NCI-H345 treated with DMSO at 0.1 percent for 48 hours (cell line): ENCODE data around the gene EXOC8.

ENCODE experiments used
- DNase-seq: peaks from one replicate; lab custom pipeline; 2025; ENCODE audit not compliant: unreplicated experiment; lab: John Stamatoyannopoulos, UW

EXOC8 gene, protein sequence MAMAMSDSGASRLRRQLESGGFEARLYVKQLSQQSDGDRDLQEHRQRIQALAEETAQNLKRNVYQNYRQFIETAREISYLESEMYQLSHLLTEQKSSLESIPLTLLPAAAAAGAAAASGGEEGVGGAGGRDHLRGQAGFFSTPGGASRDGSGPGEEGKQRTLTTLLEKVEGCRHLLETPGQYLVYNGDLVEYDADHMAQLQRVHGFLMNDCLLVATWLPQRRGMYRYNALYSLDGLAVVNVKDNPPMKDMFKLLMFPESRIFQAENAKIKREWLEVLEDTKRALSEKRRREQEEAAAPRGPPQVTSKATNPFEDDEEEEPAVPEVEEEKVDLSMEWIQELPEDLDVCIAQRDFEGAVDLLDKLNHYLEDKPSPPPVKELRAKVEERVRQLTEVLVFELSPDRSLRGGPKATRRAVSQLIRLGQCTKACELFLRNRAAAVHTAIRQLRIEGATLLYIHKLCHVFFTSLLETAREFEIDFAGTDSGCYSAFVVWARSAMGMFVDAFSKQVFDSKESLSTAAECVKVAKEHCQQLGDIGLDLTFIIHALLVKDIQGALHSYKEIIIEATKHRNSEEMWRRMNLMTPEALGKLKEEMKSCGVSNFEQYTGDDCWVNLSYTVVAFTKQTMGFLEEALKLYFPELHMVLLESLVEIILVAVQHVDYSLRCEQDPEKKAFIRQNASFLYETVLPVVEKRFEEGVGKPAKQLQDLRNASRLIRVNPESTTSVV

DNA sequence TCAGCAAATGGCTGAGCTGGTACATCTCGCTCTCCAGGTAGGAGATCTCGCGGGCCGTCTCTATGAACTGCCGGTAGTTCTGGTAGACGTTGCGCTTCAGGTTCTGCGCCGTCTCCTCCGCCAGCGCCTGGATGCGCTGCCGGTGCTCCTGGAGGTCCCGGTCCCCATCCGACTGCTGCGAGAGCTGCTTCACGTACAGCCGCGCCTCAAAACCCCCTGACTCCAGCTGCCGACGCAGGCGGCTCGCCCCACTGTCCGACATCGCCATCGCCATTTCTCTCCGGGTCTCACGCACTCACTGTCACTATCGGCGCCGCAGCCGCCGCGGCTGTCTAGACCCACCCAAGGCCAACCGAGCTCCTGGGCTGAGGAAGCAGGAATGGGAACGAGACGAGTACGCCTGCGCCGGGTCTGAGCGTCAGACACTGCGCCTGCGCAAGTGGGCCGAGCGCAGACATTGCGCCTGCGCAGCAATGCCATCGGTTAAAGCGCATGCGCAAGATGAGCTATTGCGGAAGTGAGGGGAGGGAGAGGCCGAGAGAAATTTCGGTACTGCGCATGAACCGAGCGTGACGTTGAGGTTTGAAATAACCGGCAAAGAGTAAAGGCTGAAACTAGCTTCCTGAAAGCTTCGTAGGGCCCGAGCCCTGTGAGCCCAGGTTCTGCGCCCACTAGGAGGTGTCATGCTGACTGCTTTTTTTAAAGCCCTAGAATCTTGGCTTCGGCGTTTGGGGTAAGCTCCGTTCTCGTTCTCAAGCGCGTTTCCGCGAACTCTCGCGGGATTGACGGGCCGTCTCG, at the start of gene EXOC8:
EXOC8 (minus strand) TSS at position 381 of the 798 bp plus-strand sequence; CDS start at position 274, 107 bp downstream.
- peak; percentile 97 for DNase-seq

DNA sequence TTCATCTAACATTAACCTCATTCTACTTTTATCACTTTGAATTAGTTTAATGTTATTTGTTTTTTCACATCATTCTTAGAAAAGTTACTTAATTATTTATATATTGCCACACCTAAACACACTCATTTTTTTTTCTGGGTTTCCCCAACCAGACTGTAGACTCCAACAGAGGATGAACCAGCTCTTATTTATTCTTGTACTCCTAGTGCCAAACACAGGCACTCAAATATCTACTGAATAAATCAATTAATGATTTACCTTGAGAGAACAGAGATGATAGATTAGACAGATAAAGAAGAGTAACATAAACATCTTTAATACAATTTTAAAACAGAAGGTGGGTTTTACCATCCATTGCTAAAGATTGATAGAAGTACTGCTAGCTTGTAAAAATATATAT, 48.8 kb upstream of the EXOC8 start:
- DNase-seq, result no peak

DNA sequence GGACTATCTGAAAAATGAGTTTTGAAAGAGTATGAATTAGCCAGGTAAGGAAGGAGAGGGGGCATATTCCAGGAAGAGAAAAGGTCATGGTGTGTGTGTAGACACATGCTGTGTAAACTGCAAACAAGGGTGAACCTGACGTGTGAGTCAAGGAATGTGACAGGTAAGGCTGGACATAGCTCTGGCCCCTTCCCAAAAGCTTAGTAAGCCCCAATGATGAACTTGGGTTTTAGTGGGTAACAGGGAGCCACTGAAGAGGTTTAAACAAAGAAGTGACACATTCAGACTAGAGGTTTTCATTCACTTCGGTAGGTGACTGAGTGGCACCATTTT, 47.7 kb upstream of the EXOC8 start:
- no peak for DNase-seq

DNA sequence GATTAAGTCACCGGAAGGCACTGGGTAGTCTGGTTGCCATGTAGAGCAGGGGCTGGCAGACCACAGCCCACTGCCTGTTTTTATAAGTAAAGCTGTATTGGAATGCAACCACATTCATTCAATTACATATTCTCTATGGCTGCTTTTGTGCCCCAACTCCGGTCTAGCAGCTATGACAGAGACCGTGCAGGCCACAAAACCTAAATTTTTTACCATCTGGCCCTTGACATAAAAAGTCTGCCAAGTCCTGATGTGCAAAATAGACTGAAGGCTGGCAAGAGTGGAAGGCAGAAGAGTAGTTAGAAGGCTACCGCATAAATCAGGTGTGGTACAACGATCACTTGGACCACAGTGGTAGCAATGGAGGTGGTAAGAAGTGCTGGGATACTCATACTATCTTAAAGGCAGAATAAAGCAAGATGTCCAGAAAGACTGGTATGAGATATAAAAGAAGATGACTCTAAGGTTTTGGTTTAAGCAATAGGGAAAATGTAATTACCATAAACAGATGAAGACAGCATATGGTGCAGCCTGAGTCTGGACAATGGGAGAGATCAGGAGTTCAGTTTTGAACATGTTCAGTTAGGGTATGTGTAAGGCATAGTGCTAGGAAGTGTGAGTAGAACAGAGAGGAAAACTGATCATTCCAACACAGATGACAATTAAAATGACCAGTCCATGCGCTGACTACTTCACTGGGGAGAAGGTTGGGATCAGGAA, 47.2 kb upstream of the EXOC8 start:
- no peak for DNase-seq

DNA sequence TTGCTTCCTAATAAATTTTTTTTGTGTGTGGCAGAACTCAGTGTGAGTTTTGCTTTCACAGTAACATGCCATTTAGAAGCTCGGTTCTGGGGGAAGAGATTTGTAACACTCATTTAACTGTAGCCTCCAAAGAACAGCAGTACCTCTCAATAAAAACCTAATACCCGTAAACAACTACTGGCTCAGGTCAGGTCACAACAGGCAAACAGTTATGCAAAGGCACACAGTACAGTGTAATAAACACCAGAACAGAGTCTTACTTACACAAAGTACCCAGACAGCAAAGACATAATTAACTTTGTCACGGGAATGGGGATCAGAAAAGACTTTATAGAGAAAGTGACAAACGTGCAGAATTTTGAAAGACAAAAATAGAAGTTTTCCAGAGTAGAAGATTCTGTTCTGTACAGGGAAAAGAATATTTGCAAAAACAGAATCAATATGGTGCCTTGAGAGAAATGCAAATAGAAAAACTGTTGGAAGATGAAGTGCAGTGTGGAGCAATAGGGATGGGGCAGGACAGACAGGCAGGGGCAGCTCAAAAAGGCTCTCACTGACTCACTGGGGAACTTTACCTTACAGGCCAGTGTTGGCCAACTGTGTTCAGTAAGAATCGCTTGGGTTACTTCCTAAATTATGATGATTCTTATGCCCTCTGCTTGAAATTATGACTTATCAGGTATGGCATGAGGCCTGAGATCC, 45.7 kb upstream of the EXOC8 start:
- no peak for DNase-seq

DNA sequence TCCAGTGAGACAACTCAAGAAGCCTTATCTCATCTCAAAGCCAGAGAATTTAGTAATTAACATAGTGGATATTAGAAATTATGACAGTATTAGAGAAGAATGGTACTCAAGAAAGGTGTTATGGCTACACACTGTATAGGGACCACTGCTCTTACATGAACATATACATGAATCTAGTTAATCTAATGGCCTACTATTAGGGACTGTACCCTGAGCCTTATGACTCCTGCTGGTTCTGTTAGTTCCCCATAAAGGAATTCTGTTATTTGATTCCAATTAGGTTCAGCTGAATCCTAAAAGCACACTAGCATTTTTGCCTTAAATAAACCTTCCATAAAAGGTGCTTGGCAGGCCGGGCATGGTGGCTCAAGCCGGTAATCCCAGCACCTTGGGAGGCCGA, 44.8 kb upstream of the EXOC8 start:
- no peak for DNase-seq

DNA sequence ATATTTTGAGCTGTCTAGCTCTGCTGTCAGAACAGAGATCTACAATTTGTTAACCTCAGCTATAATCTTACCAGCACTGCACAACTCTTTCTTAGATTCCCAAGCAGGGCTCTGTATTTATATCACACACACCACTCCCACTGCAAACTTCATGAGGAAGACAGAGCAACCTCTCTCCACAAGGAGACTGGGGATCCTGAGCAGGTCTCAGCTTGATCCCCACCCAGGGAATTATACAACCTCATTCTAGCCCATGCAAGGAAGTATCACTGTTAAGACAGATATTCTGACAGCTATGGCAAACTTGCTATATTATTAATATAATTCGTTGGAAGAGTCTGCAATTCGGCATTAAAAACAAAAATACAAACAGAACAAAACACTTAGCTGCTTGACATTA, 44.1 kb upstream of the EXOC8 start:
- DNase-seq, result no peak

DNA sequence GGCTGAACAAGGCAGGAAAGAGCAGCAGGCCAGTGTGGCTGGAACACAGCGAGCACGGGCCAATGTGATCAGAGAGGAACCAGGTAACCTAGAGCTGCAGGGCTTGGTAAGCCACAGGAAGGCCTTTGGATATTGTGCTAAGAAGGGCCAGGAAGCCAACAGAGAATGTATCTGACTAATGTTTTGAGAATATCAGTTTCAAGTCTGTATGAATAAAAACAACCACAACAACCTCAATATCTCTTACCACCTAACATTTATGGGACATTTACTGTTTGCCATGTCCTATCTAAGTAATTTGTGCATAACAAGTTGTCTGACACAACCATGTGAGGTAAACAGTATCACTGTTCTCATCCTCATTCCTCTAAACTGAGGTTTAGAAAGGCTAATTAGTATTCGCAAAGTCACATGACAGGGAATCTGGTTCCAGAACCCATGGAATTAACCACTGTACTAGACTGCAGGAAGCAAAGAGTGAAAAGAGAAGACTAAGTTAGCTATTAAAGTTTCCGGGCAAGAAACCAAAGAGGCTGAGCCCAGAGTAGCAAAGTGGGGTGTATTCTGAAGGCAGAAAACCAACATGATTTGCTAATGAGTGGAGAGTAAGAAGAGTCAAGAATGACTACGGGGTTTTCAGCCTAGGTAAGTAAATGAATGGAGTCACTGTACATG, 39.4 kb upstream of the EXOC8 start:
- DNase-seq, result no peak

DNA sequence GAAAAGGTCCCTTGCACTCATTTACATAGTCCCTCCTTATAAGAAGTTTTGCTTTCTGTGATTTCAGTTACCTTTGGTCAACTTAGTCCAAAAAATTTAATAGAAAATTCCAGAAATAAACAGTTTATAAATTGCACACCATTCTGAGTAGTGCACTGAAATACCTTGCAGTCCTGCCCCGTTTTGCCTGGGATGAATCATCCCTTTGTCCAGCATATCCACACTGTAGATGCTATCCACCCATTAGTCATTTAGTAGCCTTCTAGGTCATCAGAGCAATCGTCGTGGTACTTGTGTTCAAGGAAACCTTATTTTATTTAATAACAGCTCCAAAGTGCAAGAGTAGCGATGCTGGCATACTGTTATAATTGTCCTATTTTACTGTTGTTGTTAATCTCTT, 38.4 kb upstream of the EXOC8 start:
- DNase-seq, result no peak

DNA sequence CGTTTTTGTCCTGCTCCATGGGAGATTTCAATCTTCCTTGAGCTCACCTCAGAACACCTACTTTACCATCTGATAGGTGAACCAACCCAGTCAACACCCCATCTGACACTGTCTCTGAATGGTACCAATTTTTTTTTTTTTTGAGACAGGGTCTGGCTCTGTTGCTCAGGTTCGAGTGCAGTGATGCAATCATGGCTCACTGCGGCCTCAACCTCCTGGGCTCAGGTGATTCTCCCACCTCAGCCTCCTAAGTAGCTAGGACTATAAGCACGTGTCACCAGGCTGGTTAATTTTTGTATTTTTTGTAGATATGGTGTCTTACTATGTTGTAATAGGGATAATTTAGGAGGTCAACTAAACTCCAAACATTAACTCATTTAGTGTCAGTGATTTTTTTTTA, 36.7 kb upstream of the EXOC8 start:
- no peak for DNase-seq

DNA sequence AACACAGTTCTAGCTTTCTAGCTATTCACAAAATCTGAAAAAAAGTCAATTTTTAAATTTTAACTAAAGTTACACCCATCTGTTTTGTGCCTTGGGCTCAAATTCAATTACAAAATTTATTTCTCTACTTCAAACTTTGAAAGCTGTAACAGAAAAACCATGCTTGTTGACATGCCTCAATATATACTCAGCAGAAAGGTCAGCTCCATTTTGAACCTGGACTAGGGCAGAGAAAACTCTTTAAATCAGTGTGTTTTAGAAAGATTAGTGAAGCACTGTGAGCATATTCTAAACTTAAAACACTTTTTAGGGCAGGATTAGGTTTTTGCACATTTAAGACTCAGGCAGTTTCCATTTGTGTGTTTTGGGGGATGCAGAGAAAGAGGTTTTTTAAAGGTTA, 34.8 kb upstream of the EXOC8 start:
- DNase-seq, result no peak

DNA sequence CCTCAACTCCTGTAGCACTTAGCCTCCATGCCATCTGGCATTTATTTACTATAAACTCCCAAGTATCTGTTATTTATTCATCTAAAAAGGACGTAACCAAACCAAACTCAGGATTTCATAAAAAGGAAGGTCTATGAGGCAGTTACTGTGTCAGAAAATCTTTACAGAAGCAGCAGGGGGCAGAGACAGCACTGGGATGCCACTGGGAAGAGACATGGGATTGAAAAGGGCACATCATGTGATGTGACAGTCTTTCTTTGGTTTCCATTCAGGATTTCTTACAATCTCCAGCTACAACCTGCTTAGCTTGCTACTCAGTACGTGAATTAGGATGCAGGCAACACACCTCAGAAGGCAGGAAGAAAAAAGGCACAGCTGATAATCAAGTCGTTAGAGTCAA, 31.6 kb upstream of the EXOC8 start:
- DNase-seq, result no peak

DNA sequence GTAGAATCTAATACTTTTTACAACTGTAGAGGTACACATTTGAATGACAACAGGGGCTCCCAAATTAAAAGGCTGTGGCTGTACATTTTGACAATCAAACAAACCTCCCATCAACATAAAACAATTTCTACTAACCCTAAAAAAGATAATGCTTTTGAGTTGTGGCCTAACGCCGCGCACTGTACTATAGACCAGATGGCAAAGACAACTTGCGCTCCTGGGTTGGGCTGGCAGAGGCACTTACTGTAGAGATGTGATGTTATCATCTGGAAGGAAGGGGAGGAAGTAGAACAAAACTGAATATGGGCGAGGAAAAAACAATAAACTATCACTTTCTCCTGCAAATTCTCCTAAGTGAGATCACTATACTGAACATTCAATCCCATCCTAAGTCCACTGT, 26.5 kb upstream of the EXOC8 start:
- DNase-seq, result no peak

DNA sequence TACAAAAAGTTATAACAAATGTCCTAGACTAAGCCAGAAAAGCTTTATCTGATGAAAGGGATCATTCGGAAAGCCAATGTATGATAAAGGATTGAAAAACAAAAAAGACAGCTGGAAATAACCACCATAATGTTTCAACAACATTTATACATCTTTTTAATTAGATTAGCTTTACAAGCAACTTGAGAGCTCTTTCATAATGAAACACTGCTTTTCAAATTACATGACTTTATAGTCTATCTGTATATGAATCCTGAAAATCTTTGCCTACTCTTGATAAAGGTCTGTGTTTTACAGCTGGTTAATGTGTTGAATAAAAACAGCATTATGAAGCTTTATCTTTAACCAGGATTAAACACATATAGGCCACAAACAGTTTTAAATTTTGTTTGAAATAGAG, 26.0 kb upstream of the EXOC8 start:
- no peak for DNase-seq

DNA sequence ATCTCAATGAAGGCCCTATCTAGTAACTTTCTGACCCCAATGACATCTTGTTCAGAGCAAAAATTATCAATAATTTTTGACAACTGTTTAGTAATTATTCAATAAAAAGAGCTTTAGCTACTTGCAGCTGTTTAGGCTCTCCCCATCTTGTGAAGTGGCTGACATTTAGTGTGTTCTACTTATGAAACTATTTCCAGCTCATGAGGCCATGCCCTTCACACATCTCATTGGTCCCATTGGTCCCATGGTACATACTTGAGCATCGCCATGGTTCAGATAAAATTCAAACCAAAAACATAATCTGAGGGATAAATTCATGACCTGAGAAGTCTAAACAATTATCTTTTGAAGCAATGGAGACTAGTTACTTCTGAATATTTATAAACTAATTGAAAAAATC, 24.7 kb upstream of the EXOC8 start:
- no peak for DNase-seq

DNA sequence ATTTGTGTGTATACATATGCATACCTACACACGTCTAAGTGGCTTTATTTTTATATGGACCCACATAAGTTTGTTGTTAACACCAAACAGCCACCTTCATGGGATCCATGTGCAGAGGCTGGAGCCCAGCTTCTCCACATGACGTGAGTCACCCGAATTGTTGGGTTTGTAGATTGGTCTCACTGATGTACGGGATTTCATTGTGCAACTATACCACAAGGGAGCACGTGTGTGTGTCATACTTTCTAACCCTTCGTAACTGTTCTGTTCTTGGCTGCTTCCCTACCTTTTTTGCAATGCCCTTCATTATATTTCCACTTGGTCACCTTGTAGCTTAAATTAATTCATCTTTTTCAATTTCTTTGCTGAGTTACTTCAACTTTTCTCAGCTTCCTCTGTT, 21.5 kb upstream of the EXOC8 start:
- no peak for DNase-seq

DNA sequence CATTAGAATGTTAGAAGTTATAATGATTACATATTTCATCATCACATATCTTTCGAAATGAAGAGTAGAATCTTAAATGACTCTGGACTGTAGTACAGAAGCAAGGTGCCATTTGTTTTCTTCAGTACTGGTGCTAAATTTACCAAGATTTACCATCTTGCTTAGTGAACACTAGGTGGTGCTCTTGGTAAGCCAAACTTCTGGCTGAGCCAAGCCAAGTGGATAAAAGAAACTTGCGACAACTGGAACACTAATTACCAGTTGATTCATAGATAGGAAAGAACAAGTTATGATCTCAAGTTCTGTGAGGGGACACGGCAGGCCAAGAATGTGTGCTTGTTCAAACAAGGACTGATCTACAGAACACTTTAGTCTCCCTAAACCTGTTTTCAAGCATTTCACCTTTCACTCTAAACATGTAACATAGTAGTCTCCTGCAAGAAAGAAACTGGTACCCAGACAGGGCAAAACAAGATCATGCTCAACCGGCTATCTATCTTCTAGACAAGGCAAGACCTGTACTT, 20.2 kb upstream of the EXOC8 start:
- peak; percentile 78 for DNase-seq

DNA sequence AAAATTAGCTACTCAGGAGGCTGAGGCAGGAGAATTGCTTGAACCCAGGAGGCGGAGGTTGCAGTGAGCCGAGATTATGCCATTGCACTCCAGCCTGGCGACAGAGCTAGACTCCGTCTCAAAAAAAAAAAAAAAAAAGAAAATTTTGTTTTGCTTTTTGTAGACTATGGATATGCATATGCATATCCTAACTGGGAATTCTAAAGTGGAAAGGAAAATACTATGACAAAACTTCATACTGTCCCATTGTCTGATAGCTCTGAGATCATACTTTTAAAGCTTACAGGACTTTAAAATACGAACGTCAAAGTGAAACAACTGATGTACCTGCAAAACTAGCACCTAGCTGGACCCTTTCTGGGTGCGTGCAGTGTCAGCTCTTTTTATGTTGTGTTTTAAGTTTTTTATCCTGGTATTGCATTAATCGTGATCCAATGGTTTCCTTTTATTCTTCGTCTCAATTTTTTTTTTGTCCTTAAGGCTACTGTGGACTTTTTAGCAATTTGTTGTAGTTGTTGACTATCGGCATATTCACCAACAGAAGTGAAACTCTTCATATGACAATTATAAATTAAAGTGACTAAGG, 19.6 kb upstream of the EXOC8 start:
- DNase-seq, result no peak

DNA sequence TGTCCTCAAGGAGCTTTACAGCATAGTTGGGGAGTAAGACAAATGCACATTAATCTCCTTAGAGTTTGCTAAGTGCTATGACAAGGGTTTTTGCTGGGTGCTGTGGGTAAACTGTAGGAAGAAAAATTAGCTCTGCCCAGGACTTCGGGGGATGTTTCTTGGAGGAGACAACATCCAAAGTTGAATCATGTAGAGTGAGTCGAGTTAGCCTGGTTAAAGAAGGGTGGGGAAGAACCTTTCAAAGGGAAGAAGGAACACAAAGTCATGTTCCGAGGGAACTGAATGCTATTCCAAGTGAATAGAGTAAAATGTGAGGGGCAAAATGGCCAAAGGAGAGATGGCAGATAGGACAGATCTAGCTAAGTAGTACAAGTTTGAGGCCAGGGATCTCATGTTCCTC, 17.5 kb upstream of the EXOC8 start:
- DNase-seq, result no peak
